IPS-18c (cell line): ENCODE results near the gene FUCA2.

Experiments
- H3K4me3 ChIP-seq: 2 replicates; pipeline ENCODE4 v1.7.0; 2013; ENCODE audit warnings: low read depth, mild to moderate bottlenecking, low read length, moderate library complexity; ENCODE audit not compliant: insufficient read depth
- H3K9me3 ChIP-seq: one replicate; pipeline ENCODE4 v1.6.1; 2013; ENCODE audit warnings: mild to moderate bottlenecking, low read length, moderate library complexity; ENCODE audit not compliant: control insufficient read depth, insufficient read depth

Gene FUCA2, protein sequence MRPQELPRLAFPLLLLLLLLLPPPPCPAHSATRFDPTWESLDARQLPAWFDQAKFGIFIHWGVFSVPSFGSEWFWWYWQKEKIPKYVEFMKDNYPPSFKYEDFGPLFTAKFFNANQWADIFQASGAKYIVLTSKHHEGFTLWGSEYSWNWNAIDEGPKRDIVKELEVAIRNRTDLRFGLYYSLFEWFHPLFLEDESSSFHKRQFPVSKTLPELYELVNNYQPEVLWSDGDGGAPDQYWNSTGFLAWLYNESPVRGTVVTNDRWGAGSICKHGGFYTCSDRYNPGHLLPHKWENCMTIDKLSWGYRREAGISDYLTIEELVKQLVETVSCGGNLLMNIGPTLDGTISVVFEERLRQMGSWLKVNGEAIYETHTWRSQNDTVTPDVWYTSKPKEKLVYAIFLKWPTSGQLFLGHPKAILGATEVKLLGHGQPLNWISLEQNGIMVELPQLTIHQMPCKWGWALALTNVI

DNA sequence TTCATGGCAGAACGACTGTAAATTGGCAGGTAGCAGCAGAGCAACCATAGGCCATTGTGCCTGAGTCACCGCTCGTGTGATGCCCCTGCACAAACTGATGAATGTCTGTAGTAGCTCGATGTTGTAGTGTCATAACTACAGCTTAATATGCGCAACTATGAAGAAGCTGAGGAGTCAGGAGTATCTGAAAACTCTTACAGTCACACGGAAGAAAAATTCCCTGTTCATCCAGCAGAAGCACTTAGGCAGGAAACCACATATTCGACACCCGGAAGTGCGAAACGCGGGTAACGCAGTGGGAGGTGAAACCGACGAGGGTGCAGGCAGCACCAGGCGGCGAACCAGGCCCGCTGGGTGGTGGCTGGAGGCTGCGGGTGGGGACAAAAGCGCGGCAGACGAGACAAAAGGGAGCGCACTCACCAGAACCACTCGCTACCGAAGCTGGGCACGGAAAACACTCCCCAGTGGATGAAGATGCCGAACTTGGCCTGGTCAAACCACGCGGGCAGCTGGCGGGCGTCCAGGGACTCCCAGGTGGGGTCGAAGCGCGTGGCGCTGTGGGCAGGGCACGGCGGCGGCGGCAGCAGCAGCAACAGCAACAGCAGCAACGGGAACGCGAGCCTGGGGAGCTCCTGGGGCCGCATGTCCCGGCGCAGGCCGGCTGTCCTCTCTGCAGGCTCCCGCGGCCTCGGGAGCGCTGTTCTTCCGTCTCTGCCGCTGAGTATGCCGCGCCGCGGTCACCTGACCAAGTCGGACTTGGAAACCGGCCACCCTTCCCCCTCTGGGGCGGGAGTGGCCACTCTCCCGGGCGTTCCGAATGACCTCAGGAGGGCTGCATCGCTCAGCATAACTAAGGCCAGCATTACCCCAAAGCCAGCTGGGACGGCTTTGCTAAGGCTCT is at the start of gene FUCA2:
Gene FUCA2 (minus strand): TSS at position 730 of the 901 bp plus-strand sequence. CDS start 86 bp downstream, at position 644.
- Histone ChIP-seq H3K9me3 (no peaks in the 10 kb centered on the region), H3K4me3 (peak within 1 kb of the TSS; percentile 63)

DNA sequence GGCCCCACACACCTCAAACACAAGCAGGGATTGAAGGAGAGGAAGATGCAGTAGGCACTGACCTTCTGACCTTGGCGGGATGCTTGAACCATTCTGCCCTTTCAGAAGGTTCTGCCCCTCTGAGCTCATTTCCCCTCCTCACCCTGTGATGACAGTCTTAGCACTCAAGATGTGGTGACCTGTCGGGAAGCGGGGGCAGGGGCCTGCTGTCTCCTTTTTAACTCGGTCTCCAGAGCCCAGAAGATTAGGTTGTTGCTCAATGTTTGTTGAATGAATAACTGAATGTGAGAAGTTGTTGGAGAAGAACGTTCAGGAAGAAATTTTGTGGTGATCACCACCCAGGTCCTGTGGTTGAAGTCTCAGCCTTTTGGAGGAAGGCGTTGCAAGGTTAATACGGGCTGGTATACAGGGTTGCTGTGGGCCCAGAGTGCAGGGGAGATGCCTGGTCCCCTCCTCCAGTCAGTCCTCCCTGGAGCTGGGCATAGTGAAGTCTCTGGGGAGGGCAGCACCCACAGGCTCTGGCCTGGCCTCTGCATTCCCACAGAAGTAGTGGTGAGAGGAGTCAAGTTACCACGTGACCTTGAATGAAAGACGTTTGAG is 49.7 kb upstream of the FUCA2 start:
- Histone ChIP-seq H3K4me3 (no peak overlapping the region), H3K9me3 (no peaks in the 10 kb centered on the region)

DNA sequence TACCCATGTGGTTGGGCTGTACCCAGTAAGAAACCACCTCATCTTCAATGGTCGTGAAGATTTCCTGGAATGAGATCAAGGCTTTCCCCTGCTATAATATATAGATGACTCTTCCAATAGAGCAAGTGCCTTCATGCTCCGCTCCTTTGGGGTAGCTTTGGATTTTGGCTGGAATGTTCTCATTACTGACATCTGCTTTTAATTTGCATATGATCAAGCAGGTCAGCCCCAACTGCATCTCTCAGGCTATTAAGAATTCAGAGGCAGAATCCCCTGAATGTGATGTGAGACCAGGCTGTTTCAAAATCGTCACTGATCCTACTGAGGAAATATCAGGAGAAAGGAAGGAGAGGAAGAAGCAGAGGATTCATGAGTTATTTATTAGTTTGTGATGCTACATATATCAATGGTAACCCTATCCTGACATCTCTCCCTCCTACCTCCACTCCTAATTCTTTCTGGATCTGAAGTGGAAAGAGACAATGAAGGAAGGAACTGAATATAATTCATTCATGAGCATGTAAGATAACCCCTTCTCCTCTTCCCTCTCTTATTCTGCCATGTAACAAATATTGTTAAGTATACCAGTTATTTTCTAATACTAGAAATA is 47.6 kb upstream of the FUCA2 start:
- no peak overlapping the region for H3K4me3 ChIP-seq
- H3K9me3 ChIP-seq, result no peaks in the 10 kb centered on the region

DNA sequence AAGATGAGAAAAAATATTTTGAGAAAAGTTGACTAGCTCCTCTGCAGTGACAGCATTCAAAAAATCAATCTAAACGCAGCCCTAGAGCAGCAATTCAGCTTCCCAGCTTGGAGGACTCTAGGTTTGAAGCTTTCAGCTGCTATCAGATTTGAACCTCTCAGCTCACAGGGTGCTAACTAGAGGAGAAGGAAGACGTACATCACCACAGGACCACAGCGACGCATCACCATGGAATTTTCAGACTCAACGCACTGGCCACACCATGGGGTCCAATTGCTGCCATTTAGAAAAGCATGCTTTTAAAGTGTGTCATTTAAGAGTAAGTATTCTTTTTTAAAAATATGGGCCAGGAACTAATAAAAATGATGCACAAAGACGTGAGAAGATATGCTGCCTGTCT is 45.0 kb upstream of the FUCA2 start:
- Histone ChIP-seq H3K9me3 (peaks cover 2% of the 10 kb centered on the region), H3K4me3 (no peak overlapping the region)

DNA sequence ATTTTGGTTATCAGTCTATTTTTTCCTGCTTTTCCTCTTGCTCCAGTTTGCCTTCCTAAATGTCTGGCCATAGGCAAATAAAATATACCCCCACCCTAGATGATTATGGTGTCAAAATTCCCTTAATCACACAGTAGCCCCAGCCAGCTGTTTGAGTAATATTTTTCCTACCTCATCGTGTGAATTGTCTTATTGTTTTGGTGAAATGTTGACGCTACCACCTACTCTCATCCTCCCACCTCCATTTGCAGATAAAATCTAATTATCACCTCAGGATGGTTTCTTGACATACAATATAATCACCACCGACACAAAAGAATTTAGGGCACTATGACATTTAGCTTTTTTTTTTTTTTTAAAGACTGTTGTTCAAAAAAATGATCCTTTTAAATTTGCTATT is 44.1 kb upstream of the FUCA2 start:
- peaks cover 2% of the 10 kb centered on the region for H3K9me3 ChIP-seq

DNA sequence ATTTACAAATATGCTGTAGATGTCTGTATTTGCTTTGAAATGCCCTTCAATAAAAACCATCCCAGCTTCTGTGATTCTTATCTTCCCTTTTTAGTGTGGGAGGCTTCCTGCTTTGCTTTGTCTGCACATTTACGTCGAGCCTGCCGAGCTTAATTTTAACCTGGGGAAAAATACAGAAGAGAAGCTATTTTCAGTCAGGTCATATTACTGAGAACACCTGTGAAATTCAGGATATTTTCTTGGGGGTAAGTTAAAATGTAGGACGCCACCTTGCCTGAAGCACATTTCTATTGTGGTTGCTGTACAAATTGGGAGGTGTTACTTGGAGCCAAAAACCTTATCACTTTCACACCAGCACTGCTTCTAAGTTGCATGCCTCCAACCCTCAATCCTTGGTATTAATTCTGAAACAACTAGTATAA is 43.6 kb upstream of the FUCA2 start:
- no peak overlapping the region for H3K4me3 ChIP-seq
- peaks cover 2% of the 10 kb centered on the region for H3K9me3 ChIP-seq

More for the DNA sequence above, 44.1 kb upstream of the FUCA2 start:
- H3K4me3 ChIP-seq, result no peak overlapping the region

DNA sequence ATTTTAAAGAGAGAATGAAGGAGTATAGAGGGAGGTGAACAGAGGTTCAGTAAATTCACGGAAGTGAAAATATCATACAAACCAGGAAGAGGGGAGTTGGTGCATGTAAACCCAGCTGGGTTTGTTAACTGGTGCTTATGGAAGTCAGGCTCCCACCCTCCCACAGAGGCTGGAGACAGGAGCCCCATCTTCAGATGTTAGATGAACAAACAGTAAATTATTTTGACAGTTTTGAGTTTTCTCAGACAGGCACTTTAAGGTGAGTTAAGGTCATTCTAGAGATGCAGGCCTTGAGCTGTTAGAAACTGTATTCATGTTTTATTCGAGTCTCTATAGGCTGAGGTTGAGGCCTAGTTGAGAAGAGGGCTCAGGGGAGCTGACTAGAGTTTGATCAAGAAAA is 41.8 kb upstream of the FUCA2 start:
- Histone ChIP-seq H3K9me3 (peaks cover 2% of the 10 kb centered on the region), H3K4me3 (no peak overlapping the region)

DNA sequence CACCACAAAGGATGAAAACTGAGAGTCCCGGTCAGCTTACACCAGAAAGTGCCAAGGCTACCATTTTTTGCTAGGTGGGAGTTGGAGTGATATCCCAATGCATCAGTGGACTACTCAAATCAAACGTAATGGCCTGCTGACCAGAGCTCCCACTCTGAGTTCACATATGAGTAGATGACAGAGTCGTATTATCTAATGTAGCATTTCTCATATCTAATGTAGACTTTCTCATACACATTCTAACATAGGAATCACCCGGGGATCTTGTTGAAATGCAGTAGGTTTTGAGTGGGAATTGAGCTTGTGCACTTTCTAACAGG is 38.4 kb upstream of the FUCA2 start:
- peaks cover 2% of the 10 kb centered on the region for H3K9me3 ChIP-seq
- no peak overlapping the region for H3K4me3 ChIP-seq

DNA sequence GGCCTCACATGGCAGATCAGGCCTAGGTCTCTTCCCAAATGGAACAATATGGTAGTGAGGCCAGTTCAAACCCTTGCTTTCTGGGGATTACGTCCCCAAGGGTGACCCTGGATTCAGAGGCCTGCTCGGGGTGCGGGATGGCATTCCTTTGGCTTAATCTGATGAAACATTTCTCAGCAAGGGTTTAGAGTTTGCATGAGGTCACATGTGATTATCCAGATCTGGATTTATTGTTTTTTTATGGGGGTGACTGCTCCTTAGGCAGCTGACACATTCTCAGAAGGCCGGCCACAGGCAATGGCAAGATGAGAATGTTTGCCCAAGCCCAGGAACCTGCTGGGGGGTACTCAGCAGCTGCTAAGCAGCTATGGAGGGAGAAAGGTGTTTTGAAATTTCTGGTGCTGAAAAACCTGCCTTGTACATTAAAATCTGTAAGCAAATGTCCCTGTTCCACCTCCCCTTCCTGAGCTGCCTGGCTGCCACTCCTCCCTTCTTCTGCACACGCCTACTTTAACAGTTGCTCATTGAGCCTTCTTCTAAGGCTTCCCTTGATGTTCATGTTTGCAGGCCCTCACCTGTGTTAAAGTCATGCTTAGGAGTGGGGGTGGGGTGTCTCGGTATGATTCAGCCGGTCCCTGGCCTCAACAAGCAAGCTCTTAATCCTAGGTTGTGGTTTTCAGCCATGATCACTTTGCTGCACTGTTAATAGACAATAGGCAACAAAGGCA is 37.9 kb upstream of the FUCA2 start:
- Histone ChIP-seq H3K9me3 (peaks cover 2% of the 10 kb centered on the region), H3K4me3 (no peak overlapping the region)

DNA sequence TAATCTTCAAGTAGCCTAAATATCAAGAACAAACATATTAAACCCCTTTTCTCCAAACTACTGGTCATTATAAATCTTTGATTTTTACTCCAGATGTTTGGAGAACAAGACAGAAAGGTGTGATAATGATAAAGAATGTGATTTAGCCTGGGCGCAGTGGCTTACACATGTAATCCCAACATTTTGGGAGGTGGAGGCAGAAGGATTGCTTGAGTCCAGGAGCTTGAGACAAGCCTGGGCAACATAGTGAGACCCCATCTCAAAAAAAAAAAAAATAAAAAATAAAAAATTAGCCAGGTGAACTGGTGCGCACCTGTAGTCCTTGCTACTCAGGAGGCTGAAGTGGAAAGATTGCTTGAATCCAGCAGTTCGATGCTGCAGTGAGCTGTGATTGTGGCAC is 35.1 kb upstream of the FUCA2 start:
- H3K4me3 ChIP-seq, result no peak overlapping the region
- H3K9me3 ChIP-seq, result no peaks in the 10 kb centered on the region

DNA sequence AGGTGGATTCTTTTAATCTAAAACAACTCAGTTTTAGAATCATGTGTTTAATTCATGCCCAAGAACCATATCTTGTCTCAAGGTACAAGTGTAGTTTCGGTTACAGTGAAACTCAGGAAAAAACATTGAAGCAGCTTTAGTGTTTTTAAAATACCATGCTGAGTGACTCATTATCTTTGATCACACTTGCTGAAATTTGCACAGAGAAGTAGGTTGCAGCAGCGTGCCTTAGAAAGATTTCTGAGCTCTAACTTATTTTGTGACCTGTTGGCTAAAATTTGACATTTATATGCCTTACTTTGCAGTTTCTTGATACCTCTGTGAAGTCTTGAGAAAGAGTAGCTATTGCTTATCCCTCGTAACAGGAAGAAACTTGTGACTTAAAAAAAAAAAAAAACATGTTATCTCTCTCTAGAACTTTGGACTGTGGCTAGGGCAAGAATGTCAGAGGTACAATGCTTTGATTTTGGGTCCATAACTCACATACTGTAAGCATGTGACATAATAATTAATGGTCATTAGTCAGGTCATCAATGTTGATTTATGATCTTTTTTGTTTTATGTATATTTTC is 34.5 kb upstream of the FUCA2 start:
- H3K9me3 ChIP-seq, result no peaks in the 10 kb centered on the region

DNA sequence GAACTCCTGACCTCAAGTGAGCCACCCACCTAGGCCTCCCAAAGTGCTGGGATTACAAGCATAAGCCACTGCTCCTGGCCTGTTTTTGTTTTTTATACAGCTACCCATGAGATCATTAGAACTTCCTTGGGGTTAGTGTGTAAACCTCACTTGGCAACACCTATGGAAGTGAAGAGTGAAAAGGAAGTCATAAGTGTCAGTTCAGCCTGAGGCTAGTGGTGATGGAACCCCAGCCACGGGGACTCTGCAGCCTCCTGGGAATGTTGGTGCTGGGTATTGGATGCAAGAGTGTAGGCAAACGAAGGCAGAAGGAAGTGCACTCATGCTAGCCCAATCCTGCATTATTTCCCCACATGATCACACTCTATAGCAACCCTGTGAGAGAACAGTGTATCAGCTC is 33.6 kb upstream of the FUCA2 start:
- no peaks in the 10 kb centered on the region for H3K9me3 ChIP-seq

More for the DNA sequence above, 34.5 kb upstream of the FUCA2 start:
- no peak overlapping the region for H3K4me3 ChIP-seq

DNA sequence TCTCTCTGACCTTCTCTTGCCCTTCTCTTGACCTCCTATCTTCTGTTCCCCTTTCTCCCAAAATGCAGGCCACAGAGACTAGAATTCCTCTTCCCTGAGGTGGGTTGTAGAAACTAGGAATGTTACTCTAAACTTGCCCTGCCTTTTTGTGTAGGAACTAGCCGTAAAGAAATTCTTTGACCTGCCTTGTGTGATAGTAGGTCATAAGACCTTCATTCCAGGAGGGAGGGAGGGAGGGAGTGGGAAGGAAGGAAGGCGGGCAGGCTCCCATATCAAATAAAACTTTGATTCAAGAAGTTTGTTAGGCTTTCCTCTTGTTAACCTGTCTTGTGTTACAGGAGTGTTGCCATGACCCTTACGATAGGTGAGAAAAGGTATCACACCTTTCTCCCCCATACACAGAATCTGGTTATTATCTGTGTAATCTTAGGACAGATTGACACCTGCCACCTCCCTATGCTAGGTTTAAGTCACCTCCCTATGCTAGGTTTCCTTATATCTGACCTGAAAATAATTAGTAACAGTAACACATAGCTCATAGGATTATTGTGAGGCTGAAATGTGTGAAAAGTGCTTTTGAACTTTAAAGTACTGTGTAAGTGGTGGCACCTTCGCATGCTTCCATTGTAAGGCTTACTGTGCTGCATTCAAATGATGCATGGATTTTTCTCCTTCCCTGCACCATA is 32.6 kb upstream of the FUCA2 start:
- no peaks in the 10 kb centered on the region for H3K9me3 ChIP-seq
- H3K4me3 ChIP-seq, result no peak overlapping the region

More for the DNA sequence above, 33.6 kb upstream of the FUCA2 start:
- H3K4me3 ChIP-seq, result no peak overlapping the region

DNA sequence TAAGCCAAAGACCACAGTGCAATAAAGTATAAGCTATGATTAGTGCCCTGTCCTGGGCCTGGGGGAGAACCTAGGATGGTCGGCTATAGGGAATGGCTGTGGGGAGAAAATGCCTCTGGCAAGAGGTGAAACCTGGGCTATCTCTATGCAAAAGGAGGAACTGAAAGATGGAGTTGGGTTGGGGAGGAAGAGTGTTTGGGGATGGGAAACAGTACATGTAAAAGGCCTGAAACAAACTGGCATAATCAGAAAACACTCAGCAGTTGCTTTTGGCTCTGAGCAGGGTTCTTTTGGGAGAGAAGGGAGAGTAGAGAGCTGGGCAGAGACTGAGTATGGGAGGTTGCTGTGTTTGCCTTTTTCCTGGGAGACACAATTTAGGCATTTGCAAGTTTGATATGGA is 31.9 kb upstream of the FUCA2 start:
- Histone ChIP-seq H3K4me3 (no peak overlapping the region), H3K9me3 (no peaks in the 10 kb centered on the region)

DNA sequence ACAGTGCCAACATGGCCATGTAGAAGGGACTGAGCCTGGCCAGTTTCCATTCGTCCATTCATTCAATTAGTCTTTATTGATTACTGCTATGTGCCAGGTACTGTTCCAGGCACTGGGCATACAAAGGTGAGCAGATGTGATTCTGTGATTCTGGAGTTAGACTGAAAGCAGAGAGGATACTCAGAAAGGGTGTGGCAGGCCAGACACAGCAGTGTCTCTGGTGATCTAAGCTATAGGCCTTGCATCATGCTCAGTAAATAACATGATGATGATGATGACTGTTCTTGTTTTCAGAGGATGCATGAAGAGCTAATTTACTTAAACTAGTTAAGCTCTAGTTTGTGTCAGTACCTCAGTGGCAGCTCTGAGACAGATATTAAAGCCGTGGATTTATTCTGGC is 31.4 kb upstream of the FUCA2 start:
- H3K9me3 ChIP-seq, result no peaks in the 10 kb centered on the region
- no peak overlapping the region for H3K4me3 ChIP-seq

DNA sequence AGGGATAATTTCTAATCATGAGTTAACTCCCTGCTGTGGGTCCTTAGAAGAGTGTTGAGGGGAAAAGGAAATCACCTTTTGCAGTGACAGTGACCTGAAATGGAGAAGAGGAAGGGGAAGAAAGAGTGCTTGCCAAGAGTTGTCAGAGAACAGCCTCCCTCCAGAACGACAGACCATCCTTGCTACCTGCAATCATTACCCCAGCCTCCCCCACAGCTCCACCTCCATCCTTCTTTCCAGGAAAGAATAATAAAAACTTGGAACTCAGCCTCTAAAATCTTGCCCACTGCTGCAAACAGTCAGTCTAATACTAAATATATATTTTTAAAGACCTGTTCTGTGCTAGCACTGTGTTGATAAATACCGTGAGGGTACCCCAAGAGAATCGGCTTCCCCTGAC is 28.7 kb upstream of the FUCA2 start:
- no peak overlapping the region for H3K4me3 ChIP-seq
- H3K9me3 ChIP-seq, result no peaks in the 10 kb centered on the region
